Measurements from ENCODE around the gene AFF1.

Gene AFF1

DNA sequence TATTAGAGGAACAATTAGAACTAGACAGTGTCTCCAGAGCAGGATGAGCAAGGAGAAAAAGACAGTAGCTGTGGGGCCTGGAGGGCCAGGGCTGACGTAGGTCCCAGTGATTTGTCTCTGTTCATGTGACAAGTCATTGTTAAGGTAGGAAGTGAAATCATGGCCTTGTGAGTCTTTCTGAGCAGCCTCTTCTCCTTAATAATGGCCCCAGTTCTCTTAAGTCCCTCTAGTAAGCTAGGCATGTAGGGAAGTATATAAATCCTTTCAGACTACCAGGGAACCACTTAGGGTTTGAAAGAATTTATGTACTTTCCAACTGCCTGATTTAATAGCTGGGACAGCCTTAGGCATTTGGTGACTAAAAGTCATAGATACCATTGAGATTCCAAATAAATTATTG is 152.6 kb downstream of the AFF1 start:
- no peak for DNase-seq (ENCODE audit: extremely low spot score)
- POLR2A ChIA-PET, result no interaction called here
- CTCF ChIA-PET, result interaction anchor here (0.8 kb wide), 1 partner anchor 165 kb away, joined by 3 read pairs; no protein-coding TSS in a partner anchor
- TF ChIP-seq, protein P1, sequence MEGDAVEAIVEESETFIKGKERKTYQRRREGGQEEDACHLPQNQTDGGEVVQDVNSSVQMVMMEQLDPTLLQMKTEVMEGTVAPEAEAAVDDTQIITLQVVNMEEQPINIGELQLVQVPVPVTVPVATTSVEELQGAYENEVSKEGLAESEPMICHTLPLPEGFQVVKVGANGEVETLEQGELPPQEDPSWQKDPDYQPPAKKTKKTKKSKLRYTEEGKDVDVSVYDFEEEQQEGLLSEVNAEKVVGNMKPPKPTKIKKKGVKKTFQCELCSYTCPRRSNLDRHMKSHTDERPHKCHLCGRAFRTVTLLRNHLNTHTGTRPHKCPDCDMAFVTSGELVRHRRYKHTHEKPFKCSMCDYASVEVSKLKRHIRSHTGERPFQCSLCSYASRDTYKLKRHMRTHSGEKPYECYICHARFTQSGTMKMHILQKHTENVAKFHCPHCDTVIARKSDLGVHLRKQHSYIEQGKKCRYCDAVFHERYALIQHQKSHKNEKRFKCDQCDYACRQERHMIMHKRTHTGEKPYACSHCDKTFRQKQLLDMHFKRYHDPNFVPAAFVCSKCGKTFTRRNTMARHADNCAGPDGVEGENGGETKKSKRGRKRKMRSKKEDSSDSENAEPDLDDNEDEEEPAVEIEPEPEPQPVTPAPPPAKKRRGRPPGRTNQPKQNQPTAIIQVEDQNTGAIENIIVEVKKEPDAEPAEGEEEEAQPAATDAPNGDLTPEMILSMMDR (IDR thresholded peaks at IDR 0.05; ENCODE audit: control extremely low read depth, extremely low read depth, low read depth, missing control alignments), result no peak

DNA sequence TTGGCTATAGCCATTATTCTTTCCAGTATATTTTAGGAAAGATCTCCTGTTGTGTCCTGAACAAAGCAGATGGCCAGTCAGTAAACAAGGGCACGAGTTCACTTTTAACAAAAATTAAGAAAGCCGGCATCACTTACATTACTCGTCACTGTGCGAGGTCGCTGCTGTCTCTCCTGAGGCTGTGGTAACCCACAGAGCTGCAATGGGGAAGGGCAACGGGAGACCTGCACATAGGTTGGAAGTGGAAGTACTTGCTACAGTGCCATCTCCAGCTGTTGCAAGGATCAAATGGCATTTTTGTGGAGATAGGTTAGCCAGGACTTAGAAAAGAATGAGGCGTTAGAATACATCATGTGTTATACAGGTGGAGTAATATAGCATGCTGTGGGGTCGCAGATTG is 153.4 kb downstream of the AFF1 start:
- TF ChIP-seq, protein P1 (IDR thresholded peaks at IDR 0.05; ENCODE audit: control extremely low read depth, extremely low read depth, low read depth, missing control alignments), result no peak
- ChIA-PET POLR2A (interaction anchor here (0.6 kb wide), 1 partner anchor 87 kb away, joined by 4 read pairs; no protein-coding TSS in a partner anchor), CTCF (interaction anchor here (0.8 to 6.5 kb wide), 3 partner anchors 151 to 166 kb away, joined by 3 to 148 read pairs (median 54); partner anchors contain the start of gene AFF1)
- no peak for DNase-seq (ENCODE audit: extremely low spot score)

DNA sequence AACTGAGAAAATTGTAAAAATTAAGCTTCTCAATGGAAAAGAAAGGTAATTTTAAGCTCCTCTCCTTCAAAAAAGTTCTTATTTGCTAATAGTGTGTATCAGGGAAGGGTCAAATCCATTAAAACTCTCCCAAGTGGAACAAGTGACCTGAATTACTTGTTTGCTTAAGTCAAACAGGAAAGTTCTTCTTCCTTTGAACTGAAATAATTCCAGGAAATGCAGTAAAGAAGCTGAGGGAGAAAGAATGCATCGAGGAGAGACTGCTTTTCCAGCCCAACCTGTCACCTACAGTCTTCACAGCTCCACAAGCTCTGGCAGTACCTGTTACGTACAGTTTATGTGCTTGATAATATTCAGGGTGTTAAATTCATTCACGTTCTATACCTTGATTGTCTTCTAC is 154.6 kb downstream of the AFF1 start:
- no peak for DNase-seq (ENCODE audit: extremely low spot score)
- ChIA-PET CTCF (interaction anchor here (1.2 to 6.5 kb wide), 6 partner anchors 9 to 167 kb away, joined by 3 to 148 read pairs (median 6); partner anchors contain the start of gene AFF1), POLR2A (no interaction called here)
- TF ChIP-seq, protein P1 (IDR thresholded peaks at IDR 0.05; ENCODE audit: control extremely low read depth, extremely low read depth, low read depth, missing control alignments), result no peak

DNA sequence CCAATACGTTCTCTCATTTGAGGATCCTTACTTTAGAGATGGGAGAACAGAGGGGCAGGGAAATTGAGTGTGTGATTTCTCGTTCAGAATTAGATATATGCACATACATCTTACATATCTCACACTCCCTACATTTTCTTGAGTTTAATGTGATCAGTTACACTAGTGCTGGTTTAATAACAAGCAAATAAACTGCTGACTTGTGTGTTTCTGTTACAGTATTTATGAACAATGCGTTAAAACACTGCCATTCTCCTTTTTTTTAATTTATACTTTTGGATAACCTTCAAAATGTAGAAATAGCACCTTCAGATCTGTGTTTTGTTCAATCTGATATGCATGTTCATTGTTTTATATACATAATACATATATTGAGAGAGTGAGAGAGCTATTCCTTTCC is 155.5 kb downstream of the AFF1 start:
- ChIA-PET POLR2A (no interaction called here), CTCF (interaction anchor here (1.2 to 6.5 kb wide), 4 partner anchors 10 to 168 kb away, joined by 3 to 148 read pairs (median 31); partner anchors contain the start of gene AFF1)
- DNase-seq (ENCODE audit: extremely low spot score), result no peak
- TF ChIP-seq, protein P1 (IDR thresholded peaks at IDR 0.05; ENCODE audit: control extremely low read depth, extremely low read depth, low read depth, missing control alignments), result no peak

DNA sequence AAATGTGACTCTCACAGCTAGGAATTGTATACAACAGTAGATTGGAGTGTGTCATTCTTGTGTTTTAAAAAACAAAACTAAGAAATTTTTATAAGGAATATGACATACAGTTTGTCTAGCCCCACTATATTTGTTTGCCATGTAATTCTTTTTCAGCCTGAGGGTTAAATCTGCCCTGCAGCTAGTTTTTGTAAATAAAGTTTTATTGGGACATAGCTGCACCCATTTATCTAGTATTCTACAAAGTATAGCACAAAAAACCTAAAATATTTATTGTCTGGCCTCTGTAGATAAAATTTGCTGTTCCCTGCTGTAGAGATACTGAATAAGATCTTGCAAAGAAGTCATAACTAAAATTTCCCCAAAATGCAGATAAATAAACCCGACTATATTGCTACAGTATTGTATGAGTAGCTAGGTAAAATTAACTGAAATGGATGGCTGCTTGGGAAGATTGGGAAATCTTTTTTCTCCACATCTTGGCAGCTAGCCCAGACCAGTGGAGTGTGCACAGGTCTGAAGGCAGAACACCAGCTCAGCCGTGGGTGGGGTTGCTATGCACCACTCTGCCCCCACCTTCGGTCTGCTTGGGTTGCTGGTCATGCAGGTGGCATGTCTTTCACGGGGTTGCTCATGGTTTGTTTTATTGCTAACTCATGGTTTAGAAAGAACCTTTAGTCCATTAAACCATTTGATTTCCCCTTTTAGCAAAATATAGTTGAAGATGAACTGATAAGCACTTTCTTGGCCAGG is 157.8 kb downstream of the AFF1 start:
- CTCF ChIA-PET, result interaction anchor here (0.9 to 6.5 kb wide), 32 partner anchors 8 to 597 kb away, joined by 3 to 148 read pairs (median 7); partner anchors contain the start of gene AFF1
- TF ChIP-seq, protein P1 (IDR thresholded peaks at IDR 0.05; ENCODE audit: control extremely low read depth, extremely low read depth, low read depth, missing control alignments), result no peak
- POLR2A ChIA-PET, result interaction anchor here (0.6 kb wide), 1 partner anchor 22 kb away, joined by 3 read pairs; no protein-coding TSS in a partner anchor
- DNase-seq (ENCODE audit: extremely low spot score), result peak; percentile 31

DNA sequence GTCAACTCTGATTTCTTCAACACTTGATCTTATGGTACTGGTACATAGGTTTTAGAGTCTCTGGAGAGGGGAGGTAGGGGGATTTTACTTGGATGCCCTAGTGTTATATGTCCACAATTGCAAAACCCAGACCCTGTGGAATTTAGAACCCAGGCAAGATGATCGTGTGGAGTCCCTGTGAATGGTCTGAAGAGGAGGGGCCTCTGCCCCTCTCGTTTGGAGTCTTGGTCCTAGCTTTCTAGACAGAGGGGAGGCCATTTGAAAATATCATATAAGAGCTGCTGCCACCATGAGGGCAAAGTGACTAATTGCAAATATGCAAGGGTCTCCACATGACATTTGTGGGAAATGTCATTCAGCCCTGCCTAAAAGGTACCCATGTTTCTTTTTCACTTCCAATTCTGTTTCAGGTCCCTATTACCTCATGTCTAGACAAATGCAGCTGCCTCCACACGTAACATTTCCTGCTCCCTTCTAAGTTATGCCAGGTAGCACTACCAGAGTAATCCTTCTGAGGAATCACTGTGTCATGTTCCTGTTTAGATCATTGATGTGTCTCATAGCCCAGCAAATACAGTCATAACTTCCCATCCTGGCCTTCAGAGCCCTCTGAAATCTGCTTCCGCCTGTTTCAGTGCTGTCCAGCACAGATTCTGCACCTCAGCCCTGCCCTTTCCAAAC is 158.8 kb downstream of the AFF1 start:
- TF ChIP-seq, protein P1 (IDR thresholded peaks at IDR 0.05; ENCODE audit: control extremely low read depth, extremely low read depth, low read depth, missing control alignments), result peak; percentile 56
- DNase-seq (ENCODE audit: extremely low spot score), result peak; percentile 73
- CTCF ChIA-PET, result interaction anchor here (0.7 to 6.5 kb wide), 40 partner anchors 9 to 598 kb away, joined by 3 to 148 read pairs (median 5); partner anchors contain the start of gene AFF1
- POLR2A ChIA-PET, result no interaction called here

Measured in GM10248 (cell line).